ENCODE measurements around the gene LRMDA.

LRMDA gene

DNA sequence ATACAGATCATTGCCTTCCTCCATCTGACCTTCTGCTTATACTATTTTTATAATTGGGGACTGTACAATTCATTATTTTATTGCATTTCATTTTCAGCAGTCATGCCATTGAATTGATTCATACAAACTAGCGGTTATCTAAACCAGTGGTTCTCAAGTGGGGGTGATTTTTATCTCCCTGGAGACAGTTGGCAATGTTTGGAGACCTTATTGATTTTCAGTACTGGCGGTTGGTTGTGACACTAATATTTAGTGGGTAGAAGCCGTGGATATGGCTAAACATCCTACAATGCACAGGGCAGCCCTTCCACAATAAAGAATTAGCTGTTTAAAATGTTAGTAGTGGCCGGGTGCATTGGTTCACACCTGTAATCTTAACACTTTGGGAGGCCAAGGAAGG, 765.9 kb downstream of the LRMDA start:
- no peak for DNase-seq (ENCODE audit: low read depth, low spot score)

DNA sequence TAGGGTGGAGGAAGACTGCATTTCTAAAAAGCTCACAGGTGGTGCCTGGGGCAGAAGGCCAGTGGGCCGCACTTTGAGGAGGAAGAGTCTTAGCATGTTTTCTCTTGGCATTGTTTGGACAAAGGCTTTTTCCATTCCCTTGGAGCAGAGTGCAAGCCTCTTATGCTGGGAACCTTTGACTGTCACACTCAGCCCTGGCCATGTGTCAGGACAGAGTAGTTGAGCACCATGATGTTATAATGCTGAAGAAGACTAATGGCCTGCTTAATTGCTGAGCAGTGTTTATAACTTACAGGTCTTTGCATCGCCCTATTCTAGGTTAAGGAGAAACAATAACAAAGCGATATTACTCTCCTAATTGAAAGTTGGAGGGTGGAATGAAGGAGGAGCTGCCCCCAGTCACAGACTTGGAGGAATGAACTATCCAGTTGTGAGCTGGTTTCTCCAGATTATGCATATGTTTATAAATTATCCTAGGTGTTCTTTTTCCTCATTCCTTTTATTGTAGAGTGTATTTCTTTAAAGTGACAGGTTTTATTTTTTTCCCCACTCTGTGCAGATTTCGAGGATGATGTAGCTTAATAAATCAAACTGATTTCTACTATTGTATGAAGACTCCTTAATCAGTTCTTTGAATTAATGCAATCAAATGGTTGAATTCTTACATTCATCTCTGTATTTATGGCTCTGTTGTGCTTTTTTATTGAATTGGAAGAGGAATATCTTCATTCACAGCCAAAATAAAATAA, 767.0 kb downstream of the LRMDA start:
- no peak for DNase-seq (ENCODE audit: low read depth, low spot score)

GRCh38 chr10:76201962-76202361, 770.5 kb downstream of the LRMDA start:
- DNase-seq (ENCODE audit: low read depth, low spot score): no peak

GRCh38 chr10:76202777-76203176, 771.4 kb downstream of the LRMDA start:
- DNase-seq (ENCODE audit: low read depth, low spot score): no peak

- no peak for DNase-seq (ENCODE audit: low read depth, low spot score)
Measured at GRCh38 chr10:76205361-76205760, 773.9 kb downstream of the LRMDA start.

DNA sequence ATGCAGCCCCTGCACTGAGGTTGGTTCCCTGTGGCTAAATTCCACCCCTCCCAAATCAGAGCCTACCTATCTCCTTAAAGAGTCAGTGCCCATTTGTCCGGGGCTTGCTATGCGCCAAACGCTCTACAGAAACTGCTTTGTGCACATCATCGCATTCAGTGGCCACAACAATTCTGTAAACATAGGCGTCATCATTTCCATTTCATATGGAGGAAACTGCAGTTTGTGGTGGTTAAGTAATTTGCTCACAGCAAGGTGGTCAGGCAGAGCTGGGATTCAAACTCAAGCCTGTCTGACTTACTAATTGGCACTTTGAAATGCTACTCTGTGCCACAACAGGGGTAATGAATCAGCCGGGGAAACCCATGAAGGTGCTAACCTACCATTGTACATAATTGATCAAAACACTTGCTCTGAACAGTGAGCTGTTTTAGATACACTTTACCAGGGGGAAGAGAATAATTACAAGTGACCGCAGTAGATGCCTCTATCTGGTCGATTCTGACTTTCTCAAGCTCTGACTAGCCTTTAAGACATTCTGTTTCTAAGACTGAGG, 775.5 kb downstream of the LRMDA start:
- DNase-seq (ENCODE audit: low read depth, low spot score): no peak

GRCh38 chr10:76209135-76209534, 777.7 kb downstream of the LRMDA start:
- no peak for DNase-seq (ENCODE audit: low read depth, low spot score)

- DNase-seq (ENCODE audit: low read depth, low spot score): no peak
Measured at GRCh38 chr10:76210211-76210610, 778.8 kb downstream of the LRMDA start.

DNA sequence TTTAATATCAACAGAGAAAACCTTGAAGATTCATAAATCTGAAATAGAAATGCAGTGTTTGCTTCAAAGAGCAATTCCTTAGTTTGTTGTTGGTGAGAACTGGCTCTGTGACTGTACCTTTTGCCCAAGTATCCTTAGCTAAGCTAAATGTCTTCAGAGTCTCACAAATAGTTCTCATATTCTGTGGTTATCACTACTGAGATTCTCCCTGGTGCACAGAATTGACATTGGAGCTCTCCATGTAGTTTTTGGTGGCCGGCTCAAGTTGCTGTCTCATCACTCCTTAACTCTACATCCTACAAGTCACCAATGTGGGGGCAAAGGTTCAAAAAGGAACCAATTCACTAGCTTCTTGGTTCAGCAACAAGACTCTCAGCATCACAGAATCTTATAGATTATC, 780.3 kb downstream of the LRMDA start:
- no peak for DNase-seq (ENCODE audit: low read depth, low spot score)

- DNase-seq (ENCODE audit: low read depth, low spot score): no peak
Measured at GRCh38 chr10:76213876-76214275, 782.5 kb downstream of the LRMDA start.

- no peak for DNase-seq (ENCODE audit: low read depth, low spot score)
Measured at GRCh38 chr10:76218035-76218434, 786.6 kb downstream of the LRMDA start.

- no peak for DNase-seq (ENCODE audit: low read depth, low spot score)
Measured at GRCh38 chr10:76229341-76229740, 797.9 kb downstream of the LRMDA start.

GRCh38 chr10:76230921-76231285, 799.5 kb downstream of the LRMDA start:
- DNase-seq (ENCODE audit: low read depth, low spot score): no peak

- DNase-seq (ENCODE audit: low read depth, low spot score): no peak
Measured at GRCh38 chr10:76231286-76231934, 800.0 kb downstream of the LRMDA start.

- no peak for DNase-seq (ENCODE audit: low read depth, low spot score)
Measured at GRCh38 chr10:76234499-76235226, 803.2 kb downstream of the LRMDA start.

- DNase-seq (ENCODE audit: low read depth, low spot score): no peak
Measured at GRCh38 chr10:76236356-76236755, 804.9 kb downstream of the LRMDA start.

- no peak for DNase-seq (ENCODE audit: low read depth, low spot score)
Measured at GRCh38 chr10:76242956-76243355, 811.5 kb downstream of the LRMDA start.

- no peak for DNase-seq (ENCODE audit: low read depth, low spot score)
Measured at GRCh38 chr10:76244061-76244686, 812.8 kb downstream of the LRMDA start.

- no peak for DNase-seq (ENCODE audit: low read depth, low spot score)
Measured at GRCh38 chr10:76245951-76246495, 814.6 kb downstream of the LRMDA start.

GRCh38 chr10:76248649-76249200, 817.3 kb downstream of the LRMDA start:
- no peak for DNase-seq (ENCODE audit: low read depth, low spot score)

Measured in brain pericyte (primary cell).